Stimulated activated CD8-positive, alpha-beta memory T cell treated with anti-CD3 and anti-CD28 coated beads, Interleukin-15, amount 100 ng/mL, for 4 hours (primary cell): Measurements from ENCODE around the gene IRS1.

Experiments used
- DNase-seq, 2 donors: peaks; one replicate each; pipeline ENCODE4 v3.0.0-alpha.2; 2020; ENCODE audit warnings: low read depth in 2 of 2

Gene IRS1

DNA sequence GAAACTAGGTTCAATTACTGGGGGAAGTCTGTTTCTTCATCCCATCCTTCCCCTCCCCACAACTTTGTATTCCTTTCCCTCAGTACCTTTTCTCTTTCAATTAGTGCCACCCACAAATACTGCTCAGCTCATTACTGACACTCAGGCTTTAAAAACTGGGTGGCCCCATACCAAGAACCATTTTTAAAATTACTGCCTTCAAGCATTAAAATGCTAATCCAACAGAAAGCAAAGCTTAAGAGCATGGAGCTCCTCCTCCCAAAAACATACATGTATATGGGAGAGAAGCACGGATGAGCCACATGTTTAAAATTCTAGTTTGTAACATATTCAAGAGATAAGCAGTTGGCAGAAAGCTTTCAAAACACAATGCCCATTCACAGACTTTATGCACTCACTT lies 44.0 kb downstream of the IRS1 start:
- no peak for DNase-seq

- DNase-seq: no peak
Measured at GRCh38 chr2:226754821-226755604, 44.6 kb downstream of the IRS1 start.

DNA sequence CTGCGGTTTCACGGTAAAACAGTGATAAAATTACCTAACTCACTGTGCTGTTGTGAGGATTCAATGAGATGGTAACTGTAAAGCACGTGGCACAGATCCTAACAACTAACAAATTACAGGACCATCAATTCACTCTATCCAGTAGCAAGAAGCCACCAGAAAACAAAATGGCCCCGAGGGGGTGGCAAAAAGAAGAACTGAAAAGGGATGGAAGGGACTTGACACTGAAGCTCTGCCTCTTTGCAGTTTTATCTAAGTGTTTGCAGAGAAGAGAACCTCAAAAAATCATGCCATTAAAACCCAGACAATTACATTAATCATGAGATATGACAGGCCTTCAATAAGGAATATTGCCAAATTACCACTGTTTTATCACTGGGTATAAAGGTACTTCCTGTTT lies 46.7 kb downstream of the IRS1 start:
- DNase-seq: no peak

- DNase-seq: no peak
Measured at GRCh38 chr2:226747288-226747687, 52.3 kb downstream of the IRS1 start.

- DNase-seq: no peak
Measured at GRCh38 chr2:226746196-226746800, 53.3 kb downstream of the IRS1 start.

DNA sequence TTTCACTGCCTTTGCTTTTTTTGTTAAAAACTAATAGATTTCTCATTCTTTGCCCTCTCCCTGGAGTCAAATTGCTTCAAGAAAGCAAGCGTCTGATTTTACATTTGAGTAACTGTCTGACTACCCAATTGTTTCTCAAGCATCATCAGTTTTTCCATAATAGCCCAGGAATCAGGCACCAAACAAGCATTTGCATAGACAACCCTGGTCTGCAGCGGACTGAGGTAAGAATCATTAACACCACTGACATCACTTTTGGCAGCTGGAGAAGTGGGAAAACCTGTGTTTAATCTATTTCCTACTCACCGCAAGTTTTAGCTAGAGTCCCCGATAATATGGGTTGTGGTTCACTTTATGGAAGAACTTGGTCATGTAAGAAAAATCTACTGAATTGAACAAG lies 55.7 kb downstream of the IRS1 start:
- DNase-seq: no peak

- no peak for DNase-seq
Measured at GRCh38 chr2:226742347-226742746, 57.3 kb downstream of the IRS1 start.

DNA sequence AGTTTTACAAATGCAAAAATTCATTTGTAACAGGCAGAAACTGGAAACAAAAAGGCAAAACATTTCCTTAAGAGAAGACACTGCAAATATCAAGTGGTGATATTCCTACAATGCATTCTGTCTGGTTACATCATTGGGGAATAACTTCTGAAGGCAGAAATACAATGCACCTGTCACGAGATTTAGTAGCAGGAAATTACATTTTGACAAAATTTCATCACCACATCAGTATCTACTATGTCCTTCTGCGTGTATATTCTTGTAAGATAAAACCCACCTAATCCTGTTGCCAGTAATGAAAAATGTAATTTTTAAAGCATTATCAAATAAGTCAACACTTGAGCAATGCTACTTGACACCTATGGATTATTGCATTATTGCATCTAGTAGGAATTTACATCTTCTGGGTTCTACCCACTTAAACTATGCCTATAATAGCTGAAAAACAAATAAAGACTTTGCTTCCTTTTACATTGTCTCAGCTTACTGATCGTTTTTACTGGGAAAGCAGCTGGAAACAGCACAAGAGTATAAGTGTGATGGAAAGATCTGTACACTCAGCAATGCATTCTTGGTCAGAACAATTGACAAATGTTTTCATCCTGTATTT lies 59.5 kb downstream of the IRS1 start:
- no peak for DNase-seq

DNA sequence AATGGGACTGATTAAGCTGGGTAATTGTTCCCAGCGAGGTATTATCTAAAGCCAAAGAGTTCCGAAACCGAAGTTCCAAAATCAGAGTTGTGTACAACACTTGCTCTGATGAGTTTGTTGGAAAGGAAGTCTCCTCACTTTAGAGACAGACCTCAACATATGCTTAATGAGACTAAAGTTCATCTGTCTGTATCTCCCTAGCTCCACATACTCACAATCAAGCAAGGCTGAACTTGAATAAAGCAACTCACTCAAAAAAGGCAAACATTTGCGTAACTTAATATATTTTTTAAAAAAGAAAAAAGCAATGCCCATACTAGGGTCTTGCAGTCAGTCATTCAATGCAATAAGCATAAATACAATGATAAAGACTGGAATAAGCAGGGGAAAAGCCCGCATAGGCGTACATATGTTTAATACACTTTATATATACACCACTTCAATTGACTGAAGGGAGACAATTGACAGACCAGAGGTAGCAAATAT lies 60.0 kb downstream of the IRS1 start:
- no peak for DNase-seq

DNA sequence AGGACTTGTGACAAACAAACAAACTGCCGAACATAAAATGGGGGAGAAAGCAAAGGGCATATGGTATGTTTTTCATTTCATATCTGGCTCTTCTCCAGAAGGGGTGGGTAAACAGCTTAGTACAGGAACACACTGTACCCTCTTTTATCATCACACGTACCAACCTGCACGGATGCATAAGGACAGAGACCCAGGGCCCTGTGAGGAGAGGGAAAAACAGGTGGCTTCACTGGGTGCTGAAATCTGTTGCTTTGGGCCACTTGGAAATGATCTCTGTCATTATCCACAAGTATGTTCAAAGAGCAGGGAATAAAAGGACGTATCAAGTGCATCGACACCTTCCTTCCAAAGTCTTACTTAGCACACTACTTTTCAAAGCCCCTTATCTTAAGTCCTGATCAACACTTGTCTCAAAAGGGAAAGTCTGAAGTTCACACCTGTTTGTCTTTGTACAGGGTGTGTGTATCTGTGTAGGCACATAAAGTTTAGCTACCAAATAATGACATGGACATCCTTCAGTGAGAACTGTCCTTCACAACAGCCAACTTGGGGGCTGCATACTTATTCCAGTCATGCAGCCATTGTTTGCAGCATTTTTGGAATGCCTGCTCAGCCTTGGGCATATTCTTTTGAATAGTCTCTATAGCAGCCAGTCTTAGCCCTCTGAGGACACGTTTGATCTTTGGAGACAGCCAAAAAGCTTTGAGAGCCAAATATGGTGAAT lies 60.6 kb downstream of the IRS1 start:
- DNase-seq: no peak

DNA sequence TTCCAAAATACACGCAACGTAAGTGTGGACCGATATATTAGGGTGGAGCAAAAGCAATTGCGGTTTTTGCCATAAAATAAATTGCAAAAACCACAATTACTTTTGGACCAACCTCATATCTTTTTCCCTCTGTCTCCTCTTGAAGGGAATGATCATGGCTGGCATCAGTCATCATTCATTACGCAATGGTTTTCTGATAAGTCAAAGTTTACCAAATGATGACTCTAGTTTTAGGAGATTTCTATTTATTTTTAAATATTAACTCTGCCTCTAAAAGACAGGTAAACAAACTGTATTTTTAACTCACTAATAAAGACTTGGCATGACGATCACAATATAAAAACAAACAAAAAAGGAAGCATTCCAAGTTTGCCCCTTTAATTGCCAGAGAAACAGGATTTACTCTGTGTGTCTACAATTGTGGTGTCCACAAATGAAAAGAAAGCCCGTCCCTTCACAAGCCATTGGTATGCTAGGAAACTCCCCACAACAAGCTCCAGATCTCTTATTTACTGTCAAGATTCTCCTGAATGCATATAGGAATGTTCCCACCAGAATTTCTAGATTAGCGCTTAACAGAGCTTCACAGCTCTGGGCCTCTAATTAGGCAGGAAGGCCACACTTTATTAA lies 61.3 kb downstream of the IRS1 start:
- no peak for DNase-seq

- no peak for DNase-seq
Measured at GRCh38 chr2:226736382-226736781, 63.2 kb downstream of the IRS1 start.

- no peak for DNase-seq
Measured at GRCh38 chr2:226733927-226734564, 65.6 kb downstream of the IRS1 start.

DNA sequence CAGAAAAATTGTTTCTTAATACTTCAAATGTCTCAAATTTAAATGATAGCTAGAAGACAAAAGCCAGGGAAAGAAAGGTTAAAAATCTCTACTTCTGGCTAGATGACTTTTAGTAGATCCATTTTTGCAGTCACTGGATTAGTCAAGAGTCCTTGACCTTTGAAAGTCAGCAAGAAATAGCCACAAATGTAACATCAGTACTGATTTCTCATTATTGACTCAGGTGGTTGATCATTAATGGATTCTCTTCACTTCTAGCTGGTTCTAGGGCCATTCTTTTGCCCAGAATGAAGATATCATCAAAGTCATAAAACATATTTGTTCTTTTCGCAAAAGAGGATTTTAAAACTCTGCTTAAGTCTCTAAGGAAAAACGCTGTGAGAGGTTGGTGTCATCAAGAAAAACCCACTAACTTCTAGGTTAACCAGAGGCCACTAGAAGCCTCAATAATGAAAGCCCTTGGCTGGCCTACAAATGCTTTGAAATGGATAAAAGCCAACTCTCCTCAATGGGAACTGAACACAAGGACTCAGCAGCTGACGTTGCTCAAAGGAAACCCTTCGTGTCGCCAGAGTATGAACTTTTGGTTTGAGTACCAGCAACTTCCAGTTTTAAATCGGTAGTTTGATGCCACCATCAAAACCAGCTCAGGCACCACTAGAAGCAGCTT lies 66.3 kb downstream of the IRS1 start:
- no peak for DNase-seq

GRCh38 chr2:226732478-226733188 lies 67.0 kb downstream of the IRS1 start:
- DNase-seq: no peak

DNA sequence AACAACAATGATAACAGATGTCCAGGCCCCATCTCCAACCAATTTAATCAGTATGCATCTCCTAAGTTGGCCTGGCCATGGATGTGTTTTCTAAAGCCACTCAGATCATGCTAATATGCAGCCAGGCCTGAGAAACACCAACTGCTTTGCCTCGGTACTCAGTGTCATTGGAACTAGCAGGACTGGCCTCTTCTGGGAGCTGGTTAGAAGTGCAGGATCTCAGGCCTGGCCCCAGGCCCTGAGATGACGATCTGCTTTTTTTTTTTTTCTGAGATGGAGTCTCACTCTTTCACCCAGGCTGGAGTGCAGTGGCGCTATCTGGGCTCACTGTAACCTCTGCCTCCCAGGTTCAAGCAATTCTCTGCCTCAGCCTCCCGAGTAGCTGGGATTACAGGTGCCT lies 69.1 kb downstream of the IRS1 start:
- no peak for DNase-seq

- DNase-seq: no peak
Measured at GRCh38 chr2:226728996-226729395, 70.6 kb downstream of the IRS1 start.

DNA sequence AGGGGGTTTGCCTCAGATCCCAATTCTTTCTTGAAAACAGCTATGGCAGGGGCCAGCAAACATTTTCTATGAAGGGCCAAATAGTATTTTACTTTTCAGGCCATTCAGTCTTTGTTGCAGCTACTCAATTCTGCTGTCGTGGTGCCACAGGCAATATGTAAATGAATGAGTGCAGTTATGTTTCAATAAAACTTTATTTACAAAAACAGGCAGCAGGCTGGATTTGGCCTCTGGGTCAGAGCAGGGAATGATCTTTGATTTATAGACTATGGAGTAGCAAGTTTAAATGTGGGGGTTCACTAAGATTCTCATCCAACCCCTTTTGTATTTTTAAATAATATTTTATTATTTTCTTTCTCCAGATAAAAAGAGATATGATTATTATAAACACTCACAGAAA lies 72.4 kb downstream of the IRS1 start:
- DNase-seq: no peak

DNA sequence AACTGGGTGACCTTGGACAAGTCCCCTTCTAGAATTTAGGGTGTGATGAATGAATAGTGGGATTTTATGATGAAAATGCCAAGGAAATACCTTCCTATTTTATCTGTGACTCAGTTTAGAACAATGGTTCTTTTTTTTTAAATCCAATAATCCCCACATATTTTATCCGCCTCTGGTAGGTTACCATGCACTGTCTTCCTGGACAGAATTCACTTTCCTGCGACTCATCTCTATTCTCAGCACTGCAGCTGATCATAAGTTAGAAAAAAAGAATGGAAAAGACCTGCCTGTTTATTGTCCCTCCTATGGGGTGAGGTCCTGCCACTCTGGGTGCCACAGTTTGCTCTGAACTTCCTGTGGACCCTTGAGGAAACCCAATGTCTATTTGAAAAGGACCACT lies 73.1 kb downstream of the IRS1 start:
- DNase-seq: no peak
